Measurements from ENCODE around the gene CES2. TPM values are rescaled to one million over a fixed set of nuclear protein-coding genes. Genes with fewer than 3 reads are reported as not detected.

CES2 gene
- total and polyA plus RNA-seq, 2 donors (not counting 3 experiments of a cell fraction or from before 2014, with no cell fraction given): 19.1 to 28.8 TPM

- intact Hi-C loops (cut with micrococcal nuclease) (no loop called here), dilution Hi-C loops (cut with MboI; ENCODE audit: extremely low pct_ligation_motif_present, low sequenced_read_pairs) (no loop called here)
- Histone ChIP-seq H3K27me3 (ENCODE audit: control insufficient read depth in 2 of 2, insufficient read depth in 2 of 2, low read length in 2 of 2) (no peaks in the 10 kb centered on the region), H2AFZ (ENCODE audit: low read depth, low read length) (no peak overlapping the region), H3K4me1 (ENCODE audit: control insufficient read depth, extremely low read depth, insufficient read depth, low read length) (no peaks in the 10 kb centered on the region), H3K4me3 (replicated peaks in 1 of 3; ENCODE audit: insufficient read depth in 1 of 3, low read depth in 1 of 3, low read length in 3 of 3) (no peak overlapping the region), H3K4me2 (ENCODE audit: insufficient read depth, low read length) (no peak overlapping the region), H3K79me2 (ENCODE audit: control insufficient read depth, insufficient read depth, low read length) (no peaks in the 10 kb centered on the region), H3K9ac (replicated peaks; ENCODE audit: extremely low read depth, insufficient read depth, low read length) (no peak overlapping the region), H3K9me1 (replicated peaks; ENCODE audit: control insufficient read depth, extremely low read depth, insufficient read depth, low read length) (no peaks in the 10 kb centered on the region), H4K20me1 (replicated peaks; ENCODE audit: control insufficient read depth, extremely low read depth, insufficient read depth, low read length) (no peaks in the 10 kb centered on the region), H3K36me3 (ENCODE audit: control insufficient read depth in 2 of 2, extremely low read depth in 1 of 2, insufficient read depth in 2 of 2, low read length in 2 of 2) (no peaks in the 10 kb centered on the region), H3K27ac (ENCODE audit: insufficient read depth, low read depth, low read length) (no peak overlapping the region), H3K9me3 (replicated peaks; ENCODE audit: control insufficient read depth, insufficient read depth, low read length) (no peaks in the 10 kb centered on the region)
- ChIA-PET POLR2A (no interaction called here), CTCF (interaction anchor here (1.4 kb wide), 2 partner anchors 31 to 169 kb away, joined by 4 to 7 read pairs; no protein-coding TSS in a partner anchor)
- FAIRE-seq (no peak), DNase-seq (ENCODE audit: low read depth, low spot score) (no peak)
- BruUV-seq (replicated peaks): no TSS peak
- TF ChIP-seq MYC (IDR thresholded peaks at IDR 0.05; ENCODE audit: low read depth, low read length) (no peak), CTCF (IDR thresholded peaks at IDR 0.05; ENCODE audit: extremely low read depth in 1 of 2, insufficient read depth in 1 of 2, low read depth in 1 of 2, low read length in 2 of 2) (no peak), FOS (IDR thresholded peaks at IDR 0.05; ENCODE audit: borderline replicate concordance, insufficient read depth, low read length) (no peak), POLR2AphosphoS5 (IDR thresholded peaks at IDR 0.05; ENCODE audit: insufficient read depth, low read depth, low read length) (no peak), JUN (IDR thresholded peaks at IDR 0.05; ENCODE audit: borderline replicate concordance, insufficient read depth, insufficient read length, low read depth) (no peak), MAX (IDR thresholded peaks at IDR 0.05; ENCODE audit: insufficient read depth, insufficient read length) (no peak), GATA2 (IDR thresholded peaks at IDR 0.05; ENCODE audit: insufficient read depth, insufficient read length, low read depth, low read length) (no peak)
Measured at GRCh38 chr16:66986559-66986958, 51.2 kb downstream of the CES2 start.

Data from endothelial cell of umbilical vein (primary cell).